ENCODE data around the gene SMCO3. TPM values are rescaled to one million over a fixed set of nuclear protein-coding genes. Genes with fewer than 3 reads are reported as not detected.

The SMCO3 gene
- total and polyA plus RNA-seq, 2 of the 13 experiments (the other 11 are each of a cell fraction or from before 2014, with no cell fraction given): 0.29 to 0.42 TPM

GRCh38 chr12:14834509-14834908 lies 20.5 kb upstream of the SMCO3 start:
- no peak for DNase-seq (ENCODE audit: low spot score)
- intact Hi-C loops (cut with micrococcal nuclease; ENCODE audit: unreplicated experiment) (no loop called here), in situ Hi-C loops (cut with HindIII; ENCODE audit: extremely low pct_ligation_motif_present, low pct_unique_long_range_greater_than_20kb) (no loop called here)
- Histone ChIP-seq H4K20me1 (ENCODE audit: insufficient read depth, low read length) (no peaks in the 10 kb centered on the region), H3K27ac (ENCODE audit: extremely low read length, insufficient read depth, low read length) (no peak overlapping the region), H3K4me3 (replicated peaks in 1 of 3; ENCODE audit: insufficient read depth in 1 of 3, low read depth in 2 of 3, low read length in 3 of 3) (no peak overlapping the region), H3K9me3 (ENCODE audit: low read length) (no peaks in the 10 kb centered on the region), H3K27me3 (ENCODE audit: control insufficient read depth in 1 of 2, insufficient read depth in 2 of 2, low read length in 2 of 2) (no peaks in the 10 kb centered on the region), H3K9ac (ENCODE audit: insufficient read depth, low read depth, low read length) (no peak overlapping the region), H3K4me1 (ENCODE audit: insufficient read depth, low read length) (peaks cover 65% of the 10 kb centered on the region), H3K79me2 (ENCODE audit: insufficient read depth, low read length) (peaks cover 17% of the 10 kb centered on the region), H3K36me3 (replicated peaks in 1 of 2; ENCODE audit: control insufficient read depth in 1 of 2, insufficient read depth in 2 of 2, low read length in 2 of 2) (peaks cover 2 to 7% of the 10 kb centered on the region in 2 experiments; a peak in 2 of 5 replicates), H2AFZ (ENCODE audit: low read length) (no peak overlapping the region), H3K4me2 (ENCODE audit: low read depth, low read length) (no peak overlapping the region)
- ChIA-PET POLR2A (interaction anchor here (1.0 to 1.3 kb wide), 2 partner anchors 31 to 64 kb away, joined by 3 read pairs; partner anchors contain the start of genes C12orf60 and WBP11), CTCF (ENCODE audit: low intra/inter-chr PET ratio, low total read pairs) (no interaction called here)
- BruUV-seq (replicated peaks): no TSS peak
- no peak for FAIRE-seq
- TF ChIP-seq ZNF264 (CRISPR knock-in tag; IDR thresholded peaks at IDR 0.05) (no peak), RFX1 (IDR thresholded peaks at IDR 0.05) (peak; percentile 32; the same call in 1 of the 2 replicates)
- ATAC-seq: no peak

DNA sequence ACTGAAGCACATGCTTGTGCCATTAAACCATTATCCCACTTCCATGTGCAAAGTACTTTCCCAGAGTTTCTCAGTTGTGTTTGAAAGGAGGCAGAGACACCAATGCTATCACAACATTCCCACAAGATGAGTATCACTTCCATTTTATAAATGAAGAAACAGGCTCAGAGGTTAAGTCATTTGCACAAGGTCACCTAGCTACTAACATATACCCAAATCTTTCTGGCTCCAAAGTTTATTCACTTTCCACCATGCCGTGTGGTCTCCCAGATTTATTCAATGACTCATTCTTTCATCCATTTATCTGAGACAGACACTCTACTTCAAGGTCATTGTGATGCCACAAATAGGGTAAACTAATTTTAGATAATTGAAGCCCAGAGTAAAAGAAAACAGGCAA lies 20.0 kb upstream of the SMCO3 start:
- BruUV-seq (replicated peaks): no TSS peak
- Histone ChIP-seq H3K4me3 (replicated peaks in 1 of 3; ENCODE audit: insufficient read depth in 1 of 3, low read depth in 2 of 3, low read length in 3 of 3) (no peak overlapping the region), H3K9me3 (ENCODE audit: low read length) (no peaks in the 10 kb centered on the region), H2AFZ (ENCODE audit: low read length) (no peak overlapping the region), H3K4me1 (ENCODE audit: insufficient read depth, low read length) (peaks cover 60% of the 10 kb centered on the region), H3K9ac (ENCODE audit: insufficient read depth, low read depth, low read length) (no peak overlapping the region), H4K20me1 (ENCODE audit: insufficient read depth, low read length) (no peaks in the 10 kb centered on the region), H3K4me2 (ENCODE audit: low read depth, low read length) (no peak overlapping the region), H3K27ac (ENCODE audit: extremely low read length, insufficient read depth, low read length) (no peak overlapping the region), H3K79me2 (ENCODE audit: insufficient read depth, low read length) (peaks cover 12% of the 10 kb centered on the region), H3K27me3 (ENCODE audit: control insufficient read depth in 1 of 2, insufficient read depth in 2 of 2, low read length in 2 of 2) (no peaks in the 10 kb centered on the region), H3K36me3 (replicated peaks in 1 of 2; ENCODE audit: control insufficient read depth in 1 of 2, insufficient read depth in 2 of 2, low read length in 2 of 2) (peaks cover under 1 to 2% of the 10 kb centered on the region in 2 experiments; a peak in 2 of 5 replicates)
- ChIA-PET CTCF (ENCODE audit: low intra/inter-chr PET ratio, low total read pairs) (no interaction called here), POLR2A (no interaction called here)
- WGBS (ENCODE audit: low lambda C conversion rate): 36% methylated on average over 1 of the region's 1 CpG
- DNase-seq (ENCODE audit: low spot score): peak; percentile 35
- in situ Hi-C loops (cut with HindIII; ENCODE audit: extremely low pct_ligation_motif_present, low pct_unique_long_range_greater_than_20kb) (no loop called here), intact Hi-C loops (cut with micrococcal nuclease; ENCODE audit: unreplicated experiment) (no loop called here)
- FAIRE-seq: no peak
- ATAC-seq: no peak
- TF ChIP-seq, protein P1, sequence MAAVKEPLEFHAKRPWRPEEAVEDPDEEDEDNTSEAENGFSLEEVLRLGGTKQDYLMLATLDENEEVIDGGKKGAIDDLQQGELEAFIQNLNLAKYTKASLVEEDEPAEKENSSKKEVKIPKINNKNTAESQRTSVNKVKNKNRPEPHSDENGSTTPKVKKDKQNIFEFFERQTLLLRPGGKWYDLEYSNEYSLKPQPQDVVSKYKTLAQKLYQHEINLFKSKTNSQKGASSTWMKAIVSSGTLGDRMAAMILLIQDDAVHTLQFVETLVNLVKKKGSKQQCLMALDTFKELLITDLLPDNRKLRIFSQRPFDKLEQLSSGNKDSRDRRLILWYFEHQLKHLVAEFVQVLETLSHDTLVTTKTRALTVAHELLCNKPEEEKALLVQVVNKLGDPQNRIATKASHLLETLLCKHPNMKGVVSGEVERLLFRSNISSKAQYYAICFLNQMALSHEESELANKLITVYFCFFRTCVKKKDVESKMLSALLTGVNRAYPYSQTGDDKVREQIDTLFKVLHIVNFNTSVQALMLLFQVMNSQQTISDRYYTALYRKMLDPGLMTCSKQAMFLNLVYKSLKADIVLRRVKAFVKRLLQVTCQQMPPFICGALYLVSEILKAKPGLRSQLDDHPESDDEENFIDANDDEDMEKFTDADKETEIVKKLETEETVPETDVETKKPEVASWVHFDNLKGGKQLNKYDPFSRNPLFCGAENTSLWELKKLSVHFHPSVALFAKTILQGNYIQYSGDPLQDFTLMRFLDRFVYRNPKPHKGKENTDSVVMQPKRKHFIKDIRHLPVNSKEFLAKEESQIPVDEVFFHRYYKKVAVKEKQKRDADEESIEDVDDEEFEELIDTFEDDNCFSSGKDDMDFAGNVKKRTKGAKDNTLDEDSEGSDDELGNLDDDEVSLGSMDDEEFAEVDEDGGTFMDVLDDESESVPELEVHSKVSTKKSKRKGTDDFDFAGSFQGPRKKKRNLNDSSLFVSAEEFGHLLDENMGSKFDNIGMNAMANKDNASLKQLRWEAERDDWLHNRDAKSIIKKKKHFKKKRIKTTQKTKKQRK (IDR thresholded peaks at IDR 0.05; ENCODE audit: low read length): no peak
- no peak for TF ChIP-seq YY1 (IDR thresholded peaks at IDR 0.05; ENCODE audit: insufficient read depth, insufficient replicate concordance, low read depth, low read length)
- TF ChIP-seq FOXO4 (CRISPR knock-in tag; conservative IDR thresholded peaks at IDR 0.05): no peak
- no peak for TF ChIP-seq FIP1L1 (IDR thresholded peaks at IDR 0.05; ENCODE audit: borderline replicate concordance, insufficient read depth, low read depth, low read length)
- no peak for TF ChIP-seq CBFB (CRISPR knock-in tag; IDR thresholded peaks at IDR 0.05)
- TF ChIP-seq KDM1A (CRISPR knock-in tag; IDR thresholded peaks at IDR 0.05): no peak
- no peak for TF ChIP-seq ZNF17 (CRISPR knock-in tag; IDR thresholded peaks at IDR 0.05)
- TF ChIP-seq SOX13 (IDR thresholded peaks at IDR 0.05): no peak
- no peak for TF ChIP-seq SOX13 (CRISPR knock-in tag; conservative IDR thresholded peaks at IDR 0.05 in 1 of 2, IDR thresholded peaks at IDR 0.05 in 1 of 2)
- TF ChIP-seq SP5 (CRISPR knock-in tag; IDR thresholded peaks at IDR 0.05; ENCODE audit: borderline replicate concordance, low read depth): no peak
- no peak for TF ChIP-seq ZNF629 (CRISPR knock-in tag; conservative IDR thresholded peaks at IDR 0.05)
- TF ChIP-seq ARHGAP35 (CRISPR knock-in tag; IDR thresholded peaks at IDR 0.05; ENCODE audit: borderline replicate concordance): no peak
- TF ChIP-seq GPN1 (CRISPR knock-in tag; IDR thresholded peaks at IDR 0.05; ENCODE audit: borderline replicate concordance): no peak
- no peak for TF ChIP-seq ZFP36L1 (CRISPR knock-in tag; IDR thresholded peaks at IDR 0.05)
